Activated CD4-positive, alpha-beta T cell treated with anti-CD3 and anti-CD28 coated beads, Interleukin-2, amount 50 U/mL, for 24 hours (primary cell): ENCODE measurements around the gene ANKS1B.
"Not testable (repeated sequence)": the region's sequence is repeated elsewhere in the genome, so short reads cannot be mapped to it uniquely, and the experiment has no call there.

Experiments
- DNase-seq, 2 donors: peaks; one replicate each; pipeline ENCODE4 v3.0.0-alpha.2; 2020; ENCODE audit warnings: low read depth in 1 of 2, low spot score in 1 of 2

ANKS1B gene

DNA sequence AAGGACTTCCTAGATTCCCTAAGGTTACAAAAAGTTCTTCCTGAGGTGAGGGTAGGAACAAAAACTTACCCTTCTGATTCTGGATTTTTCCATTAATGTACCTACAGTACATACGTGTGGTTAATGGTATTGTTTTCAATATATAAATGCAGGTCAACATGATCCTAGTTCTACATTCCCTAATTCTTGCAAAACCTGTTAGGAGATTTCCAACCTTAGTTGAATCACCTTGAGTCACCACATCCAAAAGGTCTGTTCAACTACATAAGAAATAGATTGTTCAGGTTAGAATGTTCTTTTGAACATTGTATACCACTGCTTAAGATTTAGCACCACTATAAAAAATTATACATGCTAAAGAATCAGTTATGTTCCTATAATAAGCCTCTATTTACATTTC, 218.3 kb downstream of the ANKS1B start:
- no peak for DNase-seq

DNA sequence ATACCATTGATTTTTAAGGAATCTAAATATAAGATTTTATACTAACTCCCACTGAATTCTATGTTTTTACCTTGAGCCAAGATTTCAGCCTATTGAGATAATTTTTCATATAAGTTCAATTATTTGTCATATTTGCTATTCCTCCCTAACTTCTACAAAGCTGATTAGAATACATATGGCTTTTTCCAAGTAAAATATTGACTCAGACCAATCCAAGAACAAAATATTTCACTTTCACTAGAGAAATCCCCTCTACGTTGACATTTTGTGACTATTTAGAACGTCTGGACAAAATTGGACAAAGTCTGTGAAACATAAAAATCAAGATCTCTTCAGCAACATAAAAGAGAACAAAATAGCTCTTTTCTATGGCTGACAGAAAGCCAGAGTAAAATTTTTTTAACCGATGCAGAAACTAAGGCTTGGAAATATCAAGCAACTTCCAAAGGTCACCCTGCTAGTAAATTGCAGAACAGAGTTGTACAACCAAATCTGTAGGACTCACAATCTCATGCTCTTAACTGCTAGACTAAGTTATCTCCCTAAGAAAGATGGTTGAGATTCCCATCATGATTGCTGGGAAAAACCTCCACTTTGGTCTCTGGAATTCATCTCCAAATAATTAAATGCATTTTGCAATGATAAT, 219.1 kb downstream of the ANKS1B start:
- DNase-seq, result no peak

DNA sequence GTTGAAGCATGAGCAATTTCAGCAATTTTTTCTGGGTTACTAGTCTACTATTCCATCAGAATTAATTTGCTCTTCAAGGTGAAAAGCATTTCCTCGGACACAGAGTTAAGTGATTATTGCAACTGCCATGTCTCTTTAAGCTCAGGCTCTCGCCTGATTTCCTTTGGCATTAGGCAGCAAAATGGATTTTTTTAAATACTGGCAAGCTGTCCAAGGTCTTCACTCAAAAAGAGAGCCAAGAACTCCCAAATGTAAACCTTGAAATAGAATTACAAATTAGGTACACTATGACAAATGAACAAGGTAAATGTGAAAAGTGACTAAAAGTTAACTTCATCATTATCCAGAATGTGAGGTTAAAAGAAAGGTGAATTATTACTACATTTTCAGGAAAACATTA, 225.3 kb downstream of the ANKS1B start:
- no peak for DNase-seq

DNA sequence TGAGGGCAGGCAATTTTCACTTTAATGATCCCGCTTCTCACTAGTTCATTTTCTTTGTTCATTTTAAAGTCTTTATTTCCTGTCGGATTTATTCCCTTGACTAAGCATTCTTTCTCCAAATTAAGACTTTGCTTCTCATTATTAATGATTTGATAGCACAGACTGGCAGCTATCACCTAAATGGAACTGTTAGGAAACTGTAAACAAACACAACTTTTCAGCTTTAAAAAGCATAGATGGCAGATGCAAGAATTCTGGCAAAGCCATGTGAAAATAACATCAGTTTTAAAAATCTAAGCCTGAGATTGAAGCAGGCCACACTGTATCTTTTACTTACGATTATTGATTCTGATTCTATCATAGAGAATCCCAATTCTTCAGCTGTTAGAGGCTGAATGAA, 225.7 kb downstream of the ANKS1B start:
- no peak for DNase-seq

DNA sequence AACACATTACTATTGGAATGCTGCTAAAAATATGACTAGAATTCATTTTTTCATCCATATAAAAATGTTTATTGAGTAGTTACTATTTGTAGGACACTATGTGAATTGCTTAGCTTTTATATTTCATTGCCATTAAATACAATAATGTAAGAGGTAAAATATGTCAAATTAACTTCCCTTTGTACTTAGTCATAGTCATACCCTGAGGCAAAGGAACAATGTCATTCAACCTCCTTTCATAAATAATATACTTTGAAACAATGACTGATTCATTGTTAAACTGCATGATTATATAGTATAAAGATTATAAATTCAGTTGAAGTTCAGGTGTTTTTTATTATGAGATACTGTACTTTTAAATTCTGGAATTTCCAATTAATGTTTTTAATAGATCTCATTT, 232.0 kb downstream of the ANKS1B start:
- no peak for DNase-seq

DNA sequence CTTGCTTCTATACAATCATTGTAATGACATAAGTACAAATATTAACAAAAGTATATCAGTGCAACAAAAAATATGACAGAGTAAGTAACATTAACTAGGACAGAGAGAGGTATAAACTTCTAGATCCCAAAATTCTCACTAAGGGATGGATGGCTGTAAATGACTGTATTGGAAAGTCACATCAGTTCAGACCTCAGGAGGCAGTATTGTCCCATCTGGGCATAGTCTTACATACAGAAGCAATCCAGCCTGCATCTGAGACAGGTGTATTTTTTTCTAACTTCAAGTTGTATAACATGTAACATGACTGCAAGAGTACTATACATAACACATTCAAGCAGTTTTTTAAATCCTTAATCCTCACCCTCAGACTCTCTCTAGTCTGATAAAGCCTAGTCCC, 238.2 kb downstream of the ANKS1B start:
- no peak for DNase-seq

DNA sequence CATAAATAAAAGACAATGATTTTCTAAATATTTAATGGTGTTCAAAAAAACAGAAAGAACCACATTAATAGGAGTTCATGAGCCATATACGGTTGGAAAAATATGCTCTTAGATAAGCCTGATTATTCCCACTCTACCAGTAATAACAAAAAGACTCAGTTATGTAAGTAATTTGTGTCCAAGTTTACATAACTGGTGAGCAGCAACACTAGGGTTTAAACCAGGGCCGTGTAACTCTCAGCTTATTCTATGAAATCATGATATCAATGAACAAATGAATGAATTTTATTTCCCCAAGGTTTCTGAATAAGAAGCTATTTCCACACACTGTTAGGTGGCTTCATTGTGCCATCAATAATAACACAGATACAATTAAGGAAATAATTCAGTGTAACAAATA, 238.8 kb downstream of the ANKS1B start:
- no peak for DNase-seq

DNA sequence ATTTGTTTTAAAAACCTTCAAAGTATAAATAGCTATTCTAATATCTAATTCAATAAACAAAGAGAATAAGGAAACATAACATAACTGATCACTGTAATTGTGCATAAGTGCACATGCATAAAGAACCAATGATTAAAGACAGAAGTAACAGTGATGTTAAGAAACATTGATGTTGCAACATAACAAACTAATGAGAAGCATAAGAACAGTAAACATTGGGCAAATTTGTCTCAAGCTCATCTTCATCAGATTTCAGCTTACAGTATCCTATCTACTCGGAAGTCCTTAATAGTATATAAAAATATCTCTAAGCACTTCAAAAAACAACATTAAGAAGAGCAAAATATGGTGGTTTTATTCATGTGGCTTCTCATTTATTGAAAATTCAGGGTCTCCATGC, 239.6 kb downstream of the ANKS1B start:
- DNase-seq, result no peak

DNA sequence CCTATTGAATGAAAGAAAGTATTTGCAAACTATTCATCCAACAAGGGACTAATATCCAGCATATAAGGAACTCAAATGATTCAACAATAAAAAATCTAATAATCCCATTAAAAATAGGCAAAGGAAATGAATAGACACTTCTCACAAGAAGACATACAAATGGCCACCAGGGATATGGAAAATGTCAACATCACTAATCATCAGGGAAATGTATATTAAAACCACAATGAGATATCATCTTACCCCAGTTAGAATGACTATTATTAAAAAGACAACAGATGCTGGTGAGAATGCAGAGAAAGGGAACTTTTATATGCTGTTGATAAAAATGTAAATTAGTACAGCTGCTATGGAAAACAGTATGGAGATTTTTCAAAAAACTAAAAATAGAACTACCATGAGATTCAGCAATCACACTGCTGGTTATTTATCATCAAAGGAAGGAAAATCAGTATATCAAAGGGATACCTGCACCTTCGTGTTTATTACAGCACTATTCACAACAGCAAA, 247.9 kb downstream of the ANKS1B start:
- no peak for DNase-seq

DNA sequence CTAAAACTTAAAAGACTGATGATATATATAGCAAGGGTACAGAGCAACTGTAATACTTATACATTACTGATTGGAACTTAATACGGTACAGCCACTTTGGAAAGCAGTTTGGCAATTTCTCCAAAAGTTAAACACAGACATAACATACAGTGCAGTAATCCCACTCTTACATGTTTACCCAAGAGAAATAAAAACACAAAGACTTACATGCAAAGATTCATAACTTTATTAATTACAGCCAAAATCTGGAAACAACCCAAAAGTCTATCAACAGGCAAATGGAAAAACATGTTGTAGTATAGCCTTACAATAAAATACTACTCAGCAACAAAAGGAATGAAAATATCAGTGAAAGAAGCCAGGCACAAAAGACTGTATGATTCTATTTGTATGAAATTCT, 252.6 kb downstream of the ANKS1B start:
- no peak for DNase-seq

DNA sequence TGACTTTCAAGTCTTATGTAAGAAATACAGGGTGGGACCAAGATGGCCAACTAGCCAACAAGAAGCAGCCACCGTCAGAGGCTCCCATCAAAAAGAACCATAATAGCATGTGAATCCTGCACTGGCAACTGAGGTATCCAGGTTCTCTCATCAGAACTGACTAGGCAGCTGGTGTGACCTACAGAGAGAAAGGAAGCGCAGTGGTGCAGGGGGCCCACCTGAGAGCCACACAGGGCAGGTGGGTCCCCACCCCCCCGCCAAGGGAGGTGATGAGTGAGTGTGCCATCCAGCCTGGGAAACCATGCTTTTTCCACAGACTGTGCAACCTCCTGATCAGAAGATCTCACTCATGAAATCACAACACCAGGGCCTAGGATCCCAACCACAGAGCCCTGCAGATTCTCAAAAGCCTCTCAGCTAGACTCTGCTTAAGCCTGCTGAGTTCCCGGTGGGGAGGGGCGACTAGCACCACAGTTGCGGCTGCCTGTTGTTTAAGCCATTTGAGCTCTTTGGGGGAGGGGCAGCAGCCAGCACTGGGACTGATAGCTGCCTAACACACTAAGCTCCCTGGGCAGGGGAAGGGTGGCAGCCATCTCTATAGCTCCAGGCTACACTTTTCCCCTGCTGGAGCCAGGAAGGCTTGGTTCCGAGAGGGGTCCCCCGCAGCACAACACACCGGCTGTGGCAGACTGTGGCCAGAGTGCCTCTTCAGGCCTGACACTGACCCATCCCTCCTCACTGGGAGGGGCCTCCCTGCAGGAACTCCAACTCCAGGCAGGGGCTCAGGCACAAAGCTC, 261.8 kb downstream of the ANKS1B start:
- DNase-seq, result no peak

DNA sequence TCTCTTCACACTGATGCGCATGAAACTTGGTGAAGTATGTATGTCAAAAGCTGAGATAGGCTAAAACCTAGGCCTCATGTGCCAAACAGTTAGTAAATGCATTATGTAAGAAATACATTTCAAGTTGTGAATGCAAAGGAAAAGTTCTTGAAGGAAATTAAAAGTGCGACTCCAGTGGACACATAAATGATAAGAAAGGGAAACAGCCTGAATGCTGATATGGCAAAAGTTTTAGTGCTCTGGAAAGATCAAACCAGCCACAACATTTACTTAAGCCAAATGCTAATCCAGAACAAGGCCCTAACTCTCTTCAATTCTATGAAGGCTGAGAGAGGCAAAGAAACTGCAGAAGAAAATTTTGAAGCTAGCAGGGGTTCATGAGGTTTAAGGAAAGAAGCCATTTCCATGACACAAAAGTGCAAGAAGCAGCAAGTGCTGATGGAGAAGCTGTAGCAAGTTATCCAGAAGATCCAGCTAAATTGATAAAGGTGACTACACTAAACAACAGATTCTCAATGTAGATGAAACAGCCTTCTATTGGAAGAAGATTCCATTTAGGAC, 262.9 kb downstream of the ANKS1B start:
- no peak for DNase-seq

DNA sequence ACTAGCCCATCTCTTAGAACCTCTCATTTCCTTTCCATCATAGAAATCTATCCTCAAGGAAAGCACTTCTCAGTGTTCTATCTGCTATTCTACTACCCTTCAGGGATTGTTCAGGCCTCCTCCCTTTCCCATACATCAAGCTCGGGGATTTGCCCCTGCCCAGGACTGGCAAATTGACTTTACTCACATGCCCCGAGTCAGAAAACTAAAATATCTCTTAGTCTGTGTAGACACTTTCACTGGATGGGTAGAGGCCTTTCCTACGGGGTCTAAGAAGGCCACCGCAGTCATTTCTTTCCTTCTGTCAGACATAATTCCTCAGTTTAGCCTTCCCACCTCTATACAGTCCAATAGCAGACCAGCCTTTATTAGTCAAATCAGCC, 264.7 kb downstream of the ANKS1B start:
- not testable (repeated sequence) for DNase-seq

DNA sequence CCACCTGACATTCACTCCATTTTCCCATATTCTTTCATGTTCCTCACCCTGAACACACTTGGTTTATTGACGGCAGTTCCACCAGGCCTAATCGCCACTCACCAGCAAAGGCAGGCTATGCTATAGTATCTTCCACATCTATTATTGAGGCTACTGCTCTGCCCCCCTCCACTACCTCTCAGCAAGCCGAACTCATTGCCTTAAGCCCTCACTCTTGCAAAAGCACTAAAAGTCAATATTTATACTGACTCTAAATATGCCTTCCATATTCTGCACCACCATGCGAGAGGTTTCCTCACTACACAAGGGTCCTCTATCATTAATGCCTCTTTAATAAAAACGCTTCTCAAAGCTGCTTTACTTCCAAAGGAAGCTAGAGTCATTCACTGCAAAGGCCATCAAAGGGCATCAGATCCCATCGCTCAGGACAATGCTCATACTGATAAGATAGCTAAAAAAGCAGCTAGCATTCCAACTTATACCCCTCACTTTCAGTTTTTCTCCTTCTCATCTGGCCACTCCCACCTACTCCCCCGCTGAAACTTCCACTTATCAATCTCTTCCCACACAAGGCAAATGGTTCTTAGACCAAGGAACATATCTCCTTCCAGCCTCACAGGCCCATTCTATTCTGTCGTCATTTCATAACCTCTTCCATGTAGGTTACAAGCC, 265.2 kb downstream of the ANKS1B start:
- not testable (repeated sequence) for DNase-seq

DNA sequence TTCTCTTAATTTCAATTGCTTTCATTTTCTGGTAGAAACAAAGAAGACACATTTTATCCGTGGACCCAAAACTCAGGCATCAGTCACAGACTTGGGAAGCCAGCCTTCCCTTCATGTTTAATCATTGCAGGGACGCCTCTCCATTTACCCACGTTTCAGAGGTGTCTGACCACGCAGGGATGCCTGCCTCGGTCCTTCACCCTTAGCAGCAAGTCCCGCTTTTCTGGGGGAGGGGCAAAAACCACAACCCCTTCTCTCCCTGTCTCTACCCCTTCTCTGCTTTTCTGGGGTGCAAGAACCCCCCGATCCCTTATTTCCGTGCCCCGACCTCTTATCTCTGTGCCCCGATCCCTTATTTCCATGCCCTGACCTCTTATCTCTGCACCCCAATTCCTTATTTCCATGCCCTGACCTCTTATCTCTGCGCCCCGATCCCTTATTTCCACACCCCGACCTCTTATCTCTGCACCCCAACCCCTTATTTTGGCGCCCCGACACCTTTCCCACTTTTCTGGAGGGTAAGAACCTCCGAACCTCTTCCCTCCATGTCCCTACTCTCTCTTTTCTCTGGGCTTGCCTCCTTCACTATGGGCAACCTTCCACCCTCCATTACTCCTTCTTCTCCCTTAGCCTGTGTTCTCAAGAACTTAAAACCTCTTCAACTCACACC, 268.8 kb downstream of the ANKS1B start:
- DNase-seq, result not testable (repeated sequence)

DNA sequence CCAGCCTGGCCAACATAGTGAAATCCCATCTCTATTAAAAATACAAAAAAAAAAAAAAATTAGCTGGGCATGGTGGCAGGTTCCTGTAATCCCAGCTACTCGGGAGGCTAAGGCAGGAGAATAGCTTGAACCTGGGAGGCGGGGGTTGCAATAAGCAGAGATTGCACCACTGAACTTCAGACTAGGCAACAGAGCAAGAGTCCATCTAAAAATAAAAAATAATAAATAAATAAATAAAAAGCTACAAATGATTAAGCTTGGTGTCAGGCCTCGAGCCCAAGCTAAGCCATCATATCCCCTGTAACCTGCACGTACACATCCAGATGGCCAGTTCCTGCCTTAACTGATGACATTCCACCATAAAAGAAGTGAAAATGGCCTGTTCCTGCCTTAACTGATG, 269.8 kb downstream of the ANKS1B start:
- DNase-seq, result not testable (repeated sequence)

DNA sequence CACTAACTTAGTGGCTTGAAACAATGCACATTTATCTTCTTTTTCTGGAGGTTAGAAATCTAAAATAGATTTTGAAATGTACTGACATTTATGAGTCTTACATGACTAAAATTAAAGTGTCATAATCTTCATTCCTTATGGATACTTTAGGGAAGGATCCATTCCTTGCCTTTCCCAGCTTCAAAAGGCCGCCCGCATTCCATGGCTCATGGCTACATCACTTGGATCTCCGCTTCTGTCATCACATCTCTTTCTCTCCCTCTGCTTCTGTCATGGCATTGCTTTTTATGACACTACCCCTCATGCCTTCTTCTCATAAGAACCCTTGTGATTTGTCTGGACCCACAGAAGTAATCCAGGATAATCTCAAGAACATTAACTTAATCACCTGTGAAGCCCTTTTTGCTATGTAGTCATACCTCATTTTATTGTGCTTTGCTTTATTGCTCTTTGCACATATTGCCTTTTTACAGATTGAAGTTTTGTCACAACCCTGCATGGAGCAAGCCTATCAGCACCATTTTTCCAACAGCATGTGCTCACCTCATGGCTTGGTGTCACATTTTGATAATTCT, 270.7 kb downstream of the ANKS1B start:
- DNase-seq, result no peak

DNA sequence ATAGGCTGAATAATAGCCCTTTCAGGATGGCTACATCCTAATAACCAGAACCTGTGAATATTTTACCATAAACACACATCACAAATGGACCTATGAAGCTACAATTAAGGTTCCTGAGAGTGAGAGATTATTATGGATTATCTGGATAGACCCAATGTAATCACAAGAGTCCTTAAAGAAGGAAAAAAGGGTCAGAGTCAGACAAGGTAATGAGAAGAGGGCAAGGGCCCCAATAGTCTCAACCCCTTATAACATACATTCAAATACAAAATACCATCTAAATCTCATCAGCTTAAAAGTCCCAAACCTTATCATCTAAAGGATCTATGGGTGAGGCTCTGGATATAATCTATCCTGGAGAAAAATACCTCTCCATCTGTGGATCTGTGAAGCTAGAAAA, 272.5 kb downstream of the ANKS1B start:
- no peak for DNase-seq

DNA sequence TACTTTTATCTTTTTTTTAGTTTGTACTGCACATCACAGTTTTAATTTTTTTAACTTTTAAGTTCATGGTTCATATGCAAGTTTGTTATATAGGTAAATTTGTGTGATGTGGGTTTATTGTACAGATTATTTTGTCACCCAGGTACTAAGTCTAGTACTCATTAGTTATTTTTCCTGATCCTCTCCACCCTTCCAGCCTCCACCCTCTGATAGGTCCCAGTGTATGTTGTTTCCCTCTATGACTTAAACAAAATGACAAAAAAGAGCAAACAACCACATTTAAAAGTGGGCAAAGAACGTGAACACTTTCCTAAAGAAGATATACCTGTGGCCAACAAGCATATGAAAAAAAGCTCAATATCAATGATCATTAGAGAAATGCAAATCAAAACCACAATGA, 273.5 kb downstream of the ANKS1B start:
- no peak for DNase-seq

DNA sequence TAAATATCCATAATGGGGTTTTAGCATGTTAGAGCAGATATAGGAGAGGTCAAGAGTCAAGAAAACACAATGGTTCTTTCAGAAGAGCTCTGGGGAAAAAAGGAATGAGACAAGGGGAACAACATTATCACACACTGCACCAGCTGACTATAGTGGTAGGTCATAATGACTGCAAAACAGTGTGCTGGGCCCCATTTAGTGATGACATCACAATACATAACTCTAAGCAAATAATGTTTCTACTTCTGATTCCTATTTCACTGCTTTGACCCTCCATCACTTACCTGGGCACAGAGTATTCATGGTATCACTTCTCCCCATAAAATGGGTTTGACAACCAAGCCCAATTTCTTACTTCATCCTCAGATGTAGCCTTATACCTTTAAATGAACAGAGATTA, 275.1 kb downstream of the ANKS1B start:
- DNase-seq, result no peak

DNA sequence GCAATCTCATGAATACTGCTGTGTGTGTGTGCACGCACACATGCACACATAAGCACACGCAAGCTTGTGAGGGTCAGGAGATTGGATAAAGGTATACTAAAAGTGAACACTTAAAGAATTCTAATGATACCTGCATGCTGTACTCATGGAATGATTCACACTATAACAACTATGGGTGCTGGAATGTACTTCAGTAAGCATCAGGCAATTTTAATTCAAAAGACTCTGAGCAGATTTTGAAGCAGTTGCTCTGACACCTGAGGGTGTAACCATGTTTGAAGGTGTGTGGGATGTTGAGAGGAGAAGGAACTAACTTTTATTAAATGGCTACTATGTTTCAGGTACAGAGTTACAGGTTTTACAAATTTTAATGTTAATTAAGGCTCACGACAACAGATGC, 275.6 kb downstream of the ANKS1B start:
- no peak for DNase-seq
